Measurements from ENCODE around the gene DHRSX. TPM values are rescaled to one million over a fixed set of nuclear protein-coding genes. Genes with fewer than 3 reads are reported as not detected.

Gene DHRSX
- total and polyA plus RNA-seq, 3 donors from 2014 or later = 15.3 to 31.3 (median 29.2) TPM

GRCh38 chrX:2446815-2447214 is 54.0 kb downstream of the DHRSX start:
- Histone ChIP-seq H3K36me3 (ENCODE audit: low read depth, missing control alignments) (no peaks in the 10 kb centered on the region), H3K4me1 (no peaks in the 10 kb centered on the region), H3K27me3 (no peaks in the 10 kb centered on the region), H3K4me3 (peak overlapping the region in 1 of 2 donors; percentile 2), H3K9me3 (no peaks in the 10 kb centered on the region), H3K27ac (no peak overlapping the region)
- 74 to 89% methylated on average over 14 of the region's 14 CpGs for WGBS, 2 donors
- no peak for TF ChIP-seq POLR2A (IDR thresholded peaks at IDR 0.05)
- TF ChIP-seq, protein P1, sequence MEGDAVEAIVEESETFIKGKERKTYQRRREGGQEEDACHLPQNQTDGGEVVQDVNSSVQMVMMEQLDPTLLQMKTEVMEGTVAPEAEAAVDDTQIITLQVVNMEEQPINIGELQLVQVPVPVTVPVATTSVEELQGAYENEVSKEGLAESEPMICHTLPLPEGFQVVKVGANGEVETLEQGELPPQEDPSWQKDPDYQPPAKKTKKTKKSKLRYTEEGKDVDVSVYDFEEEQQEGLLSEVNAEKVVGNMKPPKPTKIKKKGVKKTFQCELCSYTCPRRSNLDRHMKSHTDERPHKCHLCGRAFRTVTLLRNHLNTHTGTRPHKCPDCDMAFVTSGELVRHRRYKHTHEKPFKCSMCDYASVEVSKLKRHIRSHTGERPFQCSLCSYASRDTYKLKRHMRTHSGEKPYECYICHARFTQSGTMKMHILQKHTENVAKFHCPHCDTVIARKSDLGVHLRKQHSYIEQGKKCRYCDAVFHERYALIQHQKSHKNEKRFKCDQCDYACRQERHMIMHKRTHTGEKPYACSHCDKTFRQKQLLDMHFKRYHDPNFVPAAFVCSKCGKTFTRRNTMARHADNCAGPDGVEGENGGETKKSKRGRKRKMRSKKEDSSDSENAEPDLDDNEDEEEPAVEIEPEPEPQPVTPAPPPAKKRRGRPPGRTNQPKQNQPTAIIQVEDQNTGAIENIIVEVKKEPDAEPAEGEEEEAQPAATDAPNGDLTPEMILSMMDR (IDR thresholded peaks at IDR 0.05) = no peak
- intact Hi-C loops (cut with DNase I; ENCODE audit: low total_unique reads) = no loop called here
- peak; percentile 60 for DNase-seq

GRCh38 chrX:2445662-2446623 is 54.8 kb downstream of the DHRSX start:
- Histone ChIP-seq H3K4me3 (peak overlapping the region in 1 of 2 donors; percentile 2), H3K9me3 (no peaks in the 10 kb centered on the region), H3K36me3 (ENCODE audit: low read depth, missing control alignments) (no peaks in the 10 kb centered on the region), H3K4me1 (no peaks in the 10 kb centered on the region), H3K27ac (no peak overlapping the region), H3K27me3 (no peaks in the 10 kb centered on the region)
- WGBS, 2 donors = 60 to 80% methylated on average over 31 of the region's 31 CpGs
- peak; percentile 74 for DNase-seq
- no peak for TF ChIP-seq POLR2A (IDR thresholded peaks at IDR 0.05)
- TF ChIP-seq, protein P1 (IDR thresholded peaks at IDR 0.05) = peak in 1 of 3 experiments; percentile 1
- intact Hi-C loops (cut with DNase I; ENCODE audit: low total_unique reads) = no loop called here

GRCh38 chrX:2442694-2443093 is 58.1 kb downstream of the DHRSX start:
- no peak overlapping the region for H3K4me3 ChIP-seq
- H3K27ac ChIP-seq = no peak overlapping the region
- TF ChIP-seq POLR2A (IDR thresholded peaks at IDR 0.05) = no peak
- TF ChIP-seq, protein P1 (IDR thresholded peaks at IDR 0.05) = no peak
- no peaks in the 10 kb centered on the region for H3K36me3 ChIP-seq (ENCODE audit: low read depth, missing control alignments)
- H3K27me3 ChIP-seq = no peaks in the 10 kb centered on the region
- DNase-seq = no peak
- no peaks in the 10 kb centered on the region for H3K4me1 ChIP-seq
- 80% methylated on average over 7 of the region's 7 CpGs for WGBS, 2 donors
- no peaks in the 10 kb centered on the region for H3K9me3 ChIP-seq
- intact Hi-C loops (cut with DNase I; ENCODE audit: low total_unique reads) = no loop called here

GRCh38 chrX:2441466-2441865 is 59.3 kb downstream of the DHRSX start:
- Histone ChIP-seq H3K4me1 (no peaks in the 10 kb centered on the region), H3K27ac (no peak overlapping the region), H3K36me3 (ENCODE audit: low read depth, missing control alignments) (no peaks in the 10 kb centered on the region), H3K4me3 (no peak overlapping the region), H3K27me3 (no peaks in the 10 kb centered on the region), H3K9me3 (no peaks in the 10 kb centered on the region)
- no peak for DNase-seq
- TF ChIP-seq, protein P1 (IDR thresholded peaks at IDR 0.05) = no peak
- TF ChIP-seq POLR2A (IDR thresholded peaks at IDR 0.05) = no peak
- intact Hi-C loops (cut with DNase I; ENCODE audit: low total_unique reads) = no loop called here
- 72 to 97% methylated on average over 5 of the region's 5 CpGs for WGBS, 2 donors

Data from testis (tissue), 3 donors.